GM18868 (cell line): ENCODE measurements around the gene AIPL1.

Experiments
- ATAC-seq: cut with Tn5 transposase; IDR thresholded peaks from one replicate; pipeline ENCODE4 v1.9.1; 2021; ENCODE audit warnings: mild to moderate bottlenecking, moderate library complexity; ENCODE audit not compliant: unreplicated experiment

AIPL1 gene

GRCh38 chr17:6423931-6424330 is 11.0 kb downstream of the AIPL1 start:
- no peak for ATAC-seq

GRCh38 chr17:6422654-6423241 is 12.2 kb downstream of the AIPL1 start:
- ATAC-seq: no peak

- ATAC-seq: no peak
Measured at GRCh38 chr17:6421700-6422604, 13.0 kb downstream of the AIPL1 start.

- no peak for ATAC-seq
Measured at GRCh38 chr17:6420173-6420641, 14.7 kb downstream of the AIPL1 start.

GRCh38 chr17:6415616-6416015 is 19.3 kb downstream of the AIPL1 start:
- ATAC-seq: no peak

GRCh38 chr17:6413065-6413464 is 21.9 kb downstream of the AIPL1 start:
- no peak for ATAC-seq

- ATAC-seq: no peak
Measured at GRCh38 chr17:6408735-6409134, 26.2 kb downstream of the AIPL1 start.

GRCh38 chr17:6408276-6408675 is 26.6 kb downstream of the AIPL1 start:
- ATAC-seq: no peak

GRCh38 chr17:6402258-6402657 is 32.7 kb downstream of the AIPL1 start:
- no peak for ATAC-seq

- no peak for ATAC-seq
Measured at GRCh38 chr17:6398955-6399354, 36.0 kb downstream of the AIPL1 start.

GRCh38 chr17:6394055-6394606 is 40.8 kb downstream of the AIPL1 start:
- ATAC-seq: no peak

GRCh38 chr17:6393351-6393952 is 41.5 kb downstream of the AIPL1 start:
- ATAC-seq: no peak

GRCh38 chr17:6392609-6393350 is 42.1 kb downstream of the AIPL1 start:
- no peak for ATAC-seq

- no peak for ATAC-seq
Measured at GRCh38 chr17:6388416-6388815, 46.5 kb downstream of the AIPL1 start.

GRCh38 chr17:6387858-6388257 is 47.1 kb downstream of the AIPL1 start:
- no peak for ATAC-seq

- ATAC-seq: no peak
Measured at GRCh38 chr17:6387442-6387841, 47.5 kb downstream of the AIPL1 start.

GRCh38 chr17:6386041-6386630 is 48.8 kb downstream of the AIPL1 start:
- ATAC-seq: no peak

GRCh38 chr17:6384481-6384880 is 50.4 kb downstream of the AIPL1 start:
- ATAC-seq: no peak

- ATAC-seq: no peak
Measured at GRCh38 chr17:6381526-6382465, 53.1 kb downstream of the AIPL1 start.
